ENCODE measurements around the gene LRRC23.
"Not testable (repeated sequence)": the region's sequence is repeated elsewhere in the genome, so short reads cannot be mapped to it uniquely, and the experiment has no call there.

Gene LRRC23

GRCh38 chr12:6883252-6883651 lies 21.4 kb upstream of the LRRC23 start:
- no peak overlapping the region for H3K27ac ChIP-seq (ENCODE audit: low read length)
- H3K36me3 ChIP-seq (ENCODE audit: control insufficient read depth, low read depth, low read length) = no peaks in the 10 kb centered on the region
- H3K4me1 ChIP-seq (ENCODE audit: control insufficient read depth, low read depth, low read length) = peaks cover 6% of the 10 kb centered on the region
- H3K4me3 ChIP-seq (ENCODE audit: low read length) = no peak overlapping the region
- no peaks in the 10 kb centered on the region for H3K27me3 ChIP-seq (ENCODE audit: control insufficient read depth, insufficient read depth, low read length)
- H3K9me3 ChIP-seq (ENCODE audit: control insufficient read depth, low read depth, low read length) = no peaks in the 10 kb centered on the region
- H3K9ac ChIP-seq (ENCODE audit: low read length) = no peak overlapping the region

GRCh38 chr12:6883683-6884082 lies 20.9 kb upstream of the LRRC23 start:
- Histone ChIP-seq H3K27ac (ENCODE audit: low read length) (no peak overlapping the region), H3K27me3 (ENCODE audit: control insufficient read depth, insufficient read depth, low read length) (no peaks in the 10 kb centered on the region), H3K9me3 (ENCODE audit: control insufficient read depth, low read depth, low read length) (no peaks in the 10 kb centered on the region), H3K4me3 (ENCODE audit: low read length) (no peak overlapping the region), H3K36me3 (ENCODE audit: control insufficient read depth, low read depth, low read length) (no peaks in the 10 kb centered on the region), H3K4me1 (ENCODE audit: control insufficient read depth, low read depth, low read length) (peaks cover 6% of the 10 kb centered on the region), H3K9ac (ENCODE audit: low read length) (no peak overlapping the region)

GRCh38 chr12:6884539-6884938 lies 20.1 kb upstream of the LRRC23 start:
- Histone ChIP-seq H3K4me3 (ENCODE audit: low read length) (no peak overlapping the region), H3K27me3 (ENCODE audit: control insufficient read depth, insufficient read depth, low read length) (no peaks in the 10 kb centered on the region), H3K36me3 (ENCODE audit: control insufficient read depth, low read depth, low read length) (no peaks in the 10 kb centered on the region), H3K4me1 (ENCODE audit: control insufficient read depth, low read depth, low read length) (peaks cover 6% of the 10 kb centered on the region), H3K9me3 (ENCODE audit: control insufficient read depth, low read depth, low read length) (no peaks in the 10 kb centered on the region), H3K9ac (ENCODE audit: low read length) (no peak overlapping the region), H3K27ac (ENCODE audit: low read length) (no peak overlapping the region)

- H3K9me3 ChIP-seq (ENCODE audit: control insufficient read depth, low read depth, low read length); H3K4me3 ChIP-seq (ENCODE audit: low read length); H3K36me3 ChIP-seq (ENCODE audit: control insufficient read depth, low read depth, low read length); H3K27me3 ChIP-seq (ENCODE audit: control insufficient read depth, insufficient read depth, low read length); H3K27ac ChIP-seq (ENCODE audit: low read length); H3K9ac ChIP-seq (ENCODE audit: low read length): not testable (repeated sequence)
- H3K4me1 ChIP-seq (ENCODE audit: control insufficient read depth, low read depth, low read length) = peaks cover 12% of the 10 kb centered on the region
Observed at GRCh38 chr12:6886206-6886999, 18.2 kb upstream of the LRRC23 start.

GRCh38 chr12:6887460-6887859 lies 17.2 kb upstream of the LRRC23 start:
- no peaks in the 10 kb centered on the region for H3K9me3 ChIP-seq (ENCODE audit: control insufficient read depth, low read depth, low read length)
- no peak overlapping the region for H3K9ac ChIP-seq (ENCODE audit: low read length)
- H3K27me3 ChIP-seq (ENCODE audit: control insufficient read depth, insufficient read depth, low read length) = no peaks in the 10 kb centered on the region
- H3K4me3 ChIP-seq (ENCODE audit: low read length) = no peak overlapping the region
- no peaks in the 10 kb centered on the region for H3K36me3 ChIP-seq (ENCODE audit: control insufficient read depth, low read depth, low read length)
- no peak overlapping the region for H3K27ac ChIP-seq (ENCODE audit: low read length)
- H3K4me1 ChIP-seq (ENCODE audit: control insufficient read depth, low read depth, low read length) = peaks cover 12% of the 10 kb centered on the region

- Histone ChIP-seq H3K9me3 (ENCODE audit: control insufficient read depth, low read depth, low read length) (no peaks in the 10 kb centered on the region), H3K27ac (ENCODE audit: low read length) (no peak overlapping the region), H3K27me3 (ENCODE audit: control insufficient read depth, insufficient read depth, low read length) (no peaks in the 10 kb centered on the region), H3K36me3 (ENCODE audit: control insufficient read depth, low read depth, low read length) (no peaks in the 10 kb centered on the region), H3K4me3 (ENCODE audit: low read length) (no peak overlapping the region), H3K9ac (ENCODE audit: low read length) (no peak overlapping the region), H3K4me1 (ENCODE audit: control insufficient read depth, low read depth, low read length) (peaks cover 12% of the 10 kb centered on the region)
Observed at GRCh38 chr12:6888360-6888759, 16.3 kb upstream of the LRRC23 start.

- H3K9me3 ChIP-seq (ENCODE audit: control insufficient read depth, low read depth, low read length); H3K9ac ChIP-seq (ENCODE audit: low read length); H3K4me3 ChIP-seq (ENCODE audit: low read length); H3K36me3 ChIP-seq (ENCODE audit: control insufficient read depth, low read depth, low read length); H3K27me3 ChIP-seq (ENCODE audit: control insufficient read depth, insufficient read depth, low read length); H3K27ac ChIP-seq (ENCODE audit: low read length): not testable (repeated sequence)
- H3K4me1 ChIP-seq (ENCODE audit: control insufficient read depth, low read depth, low read length) = peaks cover 12% of the 10 kb centered on the region
Observed at GRCh38 chr12:6888794-6889193, 15.8 kb upstream of the LRRC23 start.

GRCh38 chr12:6889775-6890573 lies 14.6 kb upstream of the LRRC23 start:
- not testable (repeated sequence) for H3K36me3 ChIP-seq (ENCODE audit: control insufficient read depth, low read depth, low read length); H3K9me3 ChIP-seq (ENCODE audit: control insufficient read depth, low read depth, low read length); H3K27me3 ChIP-seq (ENCODE audit: control insufficient read depth, insufficient read depth, low read length)
- Histone ChIP-seq H3K9ac (ENCODE audit: low read length) (peak overlapping the region; percentile 91), H3K4me3 (ENCODE audit: low read length) (peak overlapping the region; percentile 62), H3K27ac (ENCODE audit: low read length) (peak overlapping the region; percentile 100), H3K4me1 (ENCODE audit: control insufficient read depth, low read depth, low read length) (peaks cover 12% of the 10 kb centered on the region)

GRCh38 chr12:6890789-6891645 lies 13.6 kb upstream of the LRRC23 start:
- H3K4me3 ChIP-seq (ENCODE audit: low read length) = peak overlapping the region; percentile 82
- no peaks in the 10 kb centered on the region for H3K9me3 ChIP-seq (ENCODE audit: control insufficient read depth, low read depth, low read length)
- H3K4me1 ChIP-seq (ENCODE audit: control insufficient read depth, low read depth, low read length) = peaks cover 6% of the 10 kb centered on the region
- no peaks in the 10 kb centered on the region for H3K36me3 ChIP-seq (ENCODE audit: control insufficient read depth, low read depth, low read length)
- peak overlapping the region; percentile 100 for H3K27ac ChIP-seq (ENCODE audit: low read length)
- no peaks in the 10 kb centered on the region for H3K27me3 ChIP-seq (ENCODE audit: control insufficient read depth, insufficient read depth, low read length)
- H3K9ac ChIP-seq (ENCODE audit: low read length) = peak overlapping the region; percentile 91

- H3K4me1 ChIP-seq (ENCODE audit: control insufficient read depth, low read depth, low read length) = peaks cover 6% of the 10 kb centered on the region
- H3K4me3 ChIP-seq (ENCODE audit: low read length) = peak overlapping the region; percentile 82
- H3K27ac ChIP-seq (ENCODE audit: low read length) = peak overlapping the region; percentile 88
- H3K36me3 ChIP-seq (ENCODE audit: control insufficient read depth, low read depth, low read length) = no peaks in the 10 kb centered on the region
- H3K9ac ChIP-seq (ENCODE audit: low read length) = peak overlapping the region; percentile 77
- H3K9me3 ChIP-seq (ENCODE audit: control insufficient read depth, low read depth, low read length) = no peaks in the 10 kb centered on the region
- no peaks in the 10 kb centered on the region for H3K27me3 ChIP-seq (ENCODE audit: control insufficient read depth, insufficient read depth, low read length)
Observed at GRCh38 chr12:6891646-6892001, 13.0 kb upstream of the LRRC23 start.

- H3K27ac ChIP-seq (ENCODE audit: low read length); H3K4me1 ChIP-seq (ENCODE audit: control insufficient read depth, low read depth, low read length); H3K9ac ChIP-seq (ENCODE audit: low read length); H3K27me3 ChIP-seq (ENCODE audit: control insufficient read depth, insufficient read depth, low read length); H3K9me3 ChIP-seq (ENCODE audit: control insufficient read depth, low read depth, low read length); H3K36me3 ChIP-seq (ENCODE audit: control insufficient read depth, low read depth, low read length); H3K4me3 ChIP-seq (ENCODE audit: low read length): not testable (repeated sequence)
Observed at GRCh38 chr12:6892683-6893082, 11.9 kb upstream of the LRRC23 start.
